GM19467 (cell line): ENCODE results near the gene EFCAB6.

ENCODE experiments used
- ATAC-seq: cut with Tn5 transposase; IDR thresholded peaks from one replicate; pipeline ENCODE4 v1.9.1; 2021; ENCODE audit warnings: mild to moderate bottlenecking, moderate library complexity; ENCODE audit not compliant: unreplicated experiment

EFCAB6 gene

GRCh38 chr22:43848366-43849171 is 36.5 kb upstream of the EFCAB6 start:
- ATAC-seq: no peak

- ATAC-seq: no peak
Observed at GRCh38 chr22:43847376-43848289, 35.5 kb upstream of the EFCAB6 start.

GRCh38 chr22:43846966-43847365 is 34.9 kb upstream of the EFCAB6 start:
- ATAC-seq: no peak

GRCh38 chr22:43845981-43846380 is 33.9 kb upstream of the EFCAB6 start:
- ATAC-seq: no peak

GRCh38 chr22:43844560-43845545 is 32.7 kb upstream of the EFCAB6 start:
- no peak for ATAC-seq

GRCh38 chr22:43843783-43844530 is 31.9 kb upstream of the EFCAB6 start:
- no peak for ATAC-seq

GRCh38 chr22:43841742-43842141 is 29.6 kb upstream of the EFCAB6 start:
- no peak for ATAC-seq

- no peak for ATAC-seq
Observed at GRCh38 chr22:43840851-43841250, 28.7 kb upstream of the EFCAB6 start.

GRCh38 chr22:43840431-43840830 is 28.3 kb upstream of the EFCAB6 start:
- ATAC-seq: no peak

GRCh38 chr22:43839781-43840180 is 27.7 kb upstream of the EFCAB6 start:
- no peak for ATAC-seq

- no peak for ATAC-seq
Observed at GRCh38 chr22:43838571-43839307, 26.6 kb upstream of the EFCAB6 start.

- no peak for ATAC-seq
Observed at GRCh38 chr22:43838161-43838560, 26.1 kb upstream of the EFCAB6 start.

- no peak for ATAC-seq
Observed at GRCh38 chr22:43837666-43838065, 25.6 kb upstream of the EFCAB6 start.

- no peak for ATAC-seq
Observed at GRCh38 chr22:43835736-43836135, 23.6 kb upstream of the EFCAB6 start.

- ATAC-seq: no peak
Observed at GRCh38 chr22:43835166-43835565, 23.1 kb upstream of the EFCAB6 start.

- no peak for ATAC-seq
Observed at GRCh38 chr22:43833286-43834240, 21.5 kb upstream of the EFCAB6 start.

- no peak for ATAC-seq
Observed at GRCh38 chr22:43832393-43833265, 20.5 kb upstream of the EFCAB6 start.
